ENCODE data around the gene PRPF8. TPM values are rescaled to one million over a fixed set of nuclear protein-coding genes. Genes with fewer than 3 reads are reported as not detected.
A peak's percentile ranks its signal among the peaks of the same experiment; 100 is the strongest.

The PRPF8 gene
- polyA plus RNA-seq, 1 donor from 2014 or later, result 56.9 TPM

DNA sequence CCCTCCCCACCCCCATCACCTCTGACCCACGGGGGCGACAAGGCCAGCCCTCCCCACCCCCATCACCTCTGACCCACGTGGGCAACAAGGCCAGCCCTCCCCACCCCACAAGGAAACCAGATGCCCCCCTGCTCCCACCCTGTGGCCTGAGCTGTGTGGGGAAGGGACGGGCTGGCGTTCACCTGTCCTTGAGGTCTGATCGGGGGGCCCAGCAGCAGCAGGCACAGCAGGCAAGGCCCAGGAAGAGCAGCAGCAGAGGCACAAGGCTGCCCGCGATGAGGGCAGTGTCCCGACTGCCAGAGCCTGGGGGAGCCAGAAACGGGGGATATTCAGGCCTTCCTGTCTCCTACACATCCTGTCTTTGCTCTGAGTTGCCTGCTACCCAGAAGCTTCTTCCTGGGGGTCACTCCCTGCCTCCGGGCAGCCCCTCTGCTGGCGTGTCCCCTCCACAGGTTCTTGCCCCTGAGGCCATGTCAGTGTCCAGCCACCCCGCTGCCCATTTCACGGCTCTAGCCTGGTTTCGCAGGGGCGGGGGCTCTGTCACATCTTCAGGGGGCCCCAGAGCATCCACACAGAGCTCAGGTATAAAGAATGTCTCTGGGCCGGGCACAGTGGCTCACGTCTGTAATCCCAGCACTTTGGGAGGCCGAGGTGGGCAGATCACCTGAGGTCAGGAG is 45.9 kb downstream of the PRPF8 start:
- no peak for TF ChIP-seq EP300 (conservative IDR thresholded peaks at IDR 0.05; ENCODE audit: poor library complexity, severe bottlenecking)
- TF ChIP-seq POLR2AphosphoS5 (IDR thresholded peaks at IDR 0.05), result no peak
- TF ChIP-seq, protein P1, sequence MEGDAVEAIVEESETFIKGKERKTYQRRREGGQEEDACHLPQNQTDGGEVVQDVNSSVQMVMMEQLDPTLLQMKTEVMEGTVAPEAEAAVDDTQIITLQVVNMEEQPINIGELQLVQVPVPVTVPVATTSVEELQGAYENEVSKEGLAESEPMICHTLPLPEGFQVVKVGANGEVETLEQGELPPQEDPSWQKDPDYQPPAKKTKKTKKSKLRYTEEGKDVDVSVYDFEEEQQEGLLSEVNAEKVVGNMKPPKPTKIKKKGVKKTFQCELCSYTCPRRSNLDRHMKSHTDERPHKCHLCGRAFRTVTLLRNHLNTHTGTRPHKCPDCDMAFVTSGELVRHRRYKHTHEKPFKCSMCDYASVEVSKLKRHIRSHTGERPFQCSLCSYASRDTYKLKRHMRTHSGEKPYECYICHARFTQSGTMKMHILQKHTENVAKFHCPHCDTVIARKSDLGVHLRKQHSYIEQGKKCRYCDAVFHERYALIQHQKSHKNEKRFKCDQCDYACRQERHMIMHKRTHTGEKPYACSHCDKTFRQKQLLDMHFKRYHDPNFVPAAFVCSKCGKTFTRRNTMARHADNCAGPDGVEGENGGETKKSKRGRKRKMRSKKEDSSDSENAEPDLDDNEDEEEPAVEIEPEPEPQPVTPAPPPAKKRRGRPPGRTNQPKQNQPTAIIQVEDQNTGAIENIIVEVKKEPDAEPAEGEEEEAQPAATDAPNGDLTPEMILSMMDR (IDR thresholded peaks at IDR 0.05; ENCODE audit: poor library complexity, severe bottlenecking), result no peak
- no peak for TF ChIP-seq RAD21 (conservative IDR thresholded peaks at IDR 0.05)
- TF ChIP-seq, protein P2, sequence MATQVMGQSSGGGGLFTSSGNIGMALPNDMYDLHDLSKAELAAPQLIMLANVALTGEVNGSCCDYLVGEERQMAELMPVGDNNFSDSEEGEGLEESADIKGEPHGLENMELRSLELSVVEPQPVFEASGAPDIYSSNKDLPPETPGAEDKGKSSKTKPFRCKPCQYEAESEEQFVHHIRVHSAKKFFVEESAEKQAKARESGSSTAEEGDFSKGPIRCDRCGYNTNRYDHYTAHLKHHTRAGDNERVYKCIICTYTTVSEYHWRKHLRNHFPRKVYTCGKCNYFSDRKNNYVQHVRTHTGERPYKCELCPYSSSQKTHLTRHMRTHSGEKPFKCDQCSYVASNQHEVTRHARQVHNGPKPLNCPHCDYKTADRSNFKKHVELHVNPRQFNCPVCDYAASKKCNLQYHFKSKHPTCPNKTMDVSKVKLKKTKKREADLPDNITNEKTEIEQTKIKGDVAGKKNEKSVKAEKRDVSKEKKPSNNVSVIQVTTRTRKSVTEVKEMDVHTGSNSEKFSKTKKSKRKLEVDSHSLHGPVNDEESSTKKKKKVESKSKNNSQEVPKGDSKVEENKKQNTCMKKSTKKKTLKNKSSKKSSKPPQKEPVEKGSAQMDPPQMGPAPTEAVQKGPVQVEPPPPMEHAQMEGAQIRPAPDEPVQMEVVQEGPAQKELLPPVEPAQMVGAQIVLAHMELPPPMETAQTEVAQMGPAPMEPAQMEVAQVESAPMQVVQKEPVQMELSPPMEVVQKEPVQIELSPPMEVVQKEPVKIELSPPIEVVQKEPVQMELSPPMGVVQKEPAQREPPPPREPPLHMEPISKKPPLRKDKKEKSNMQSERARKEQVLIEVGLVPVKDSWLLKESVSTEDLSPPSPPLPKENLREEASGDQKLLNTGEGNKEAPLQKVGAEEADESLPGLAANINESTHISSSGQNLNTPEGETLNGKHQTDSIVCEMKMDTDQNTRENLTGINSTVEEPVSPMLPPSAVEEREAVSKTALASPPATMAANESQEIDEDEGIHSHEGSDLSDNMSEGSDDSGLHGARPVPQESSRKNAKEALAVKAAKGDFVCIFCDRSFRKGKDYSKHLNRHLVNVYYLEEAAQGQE (IDR thresholded peaks at IDR 0.05; ENCODE audit: borderline replicate concordance), result no peak
- TF ChIP-seq MXI1 (conservative IDR thresholded peaks at IDR 0.05; ENCODE audit: poor library complexity, severe bottlenecking), result no peak
- TF ChIP-seq EZH2 (IDR thresholded peaks at IDR 0.05; ENCODE audit: borderline replicate concordance, insufficient read depth, low read length, poor library complexity, severe bottlenecking), result no peak
- no peak for TF ChIP-seq SMC3 (conservative IDR thresholded peaks at IDR 0.05; ENCODE audit: poor library complexity)
- H3K27ac ChIP-seq (ENCODE audit: low read length), result no peak overlapping the region

DNA sequence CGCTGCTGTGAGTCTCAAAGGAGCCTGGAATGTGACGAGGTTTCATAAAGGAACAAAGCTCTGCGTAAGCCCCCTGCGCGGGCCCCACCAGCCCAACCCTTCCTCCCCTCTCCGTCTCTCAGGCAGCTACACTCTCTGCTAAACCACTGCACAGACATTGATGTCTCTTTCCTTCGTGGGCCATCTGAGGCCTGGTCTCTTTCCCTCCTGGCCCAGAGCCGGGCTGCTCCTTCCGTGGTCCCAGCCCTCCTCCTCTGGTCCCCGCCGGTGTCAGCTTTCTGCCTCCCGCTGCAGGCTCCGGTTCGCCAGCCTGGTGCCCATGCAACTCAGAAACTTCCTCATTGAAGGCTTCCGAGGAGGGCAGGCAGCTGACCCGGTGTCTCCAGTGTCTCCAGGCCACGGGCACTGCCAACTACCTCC is 46.5 kb downstream of the PRPF8 start:
- H4K20me1 ChIP-seq (ENCODE audit: insufficient read depth), result no peaks in the 10 kb centered on the region
- peak overlapping the region; percentile 24 for H3K27ac ChIP-seq (ENCODE audit: low read length)
- H3K27me3 ChIP-seq (ENCODE audit: insufficient read depth, low read depth, low read length), result peaks cover 3% of the 10 kb centered on the region
- H2AFZ ChIP-seq (ENCODE audit: low read depth, low read length), result no peak overlapping the region
- no peaks in the 10 kb centered on the region for H3K79me2 ChIP-seq (replicated peaks; ENCODE audit: insufficient read depth, low read length)
- TF ChIP-seq POLR2AphosphoS5 (IDR thresholded peaks at IDR 0.05) (peak; percentile 10), TAF1 (IDR thresholded peaks at IDR 0.05; ENCODE audit: low read depth) (no peak), RAD21 (conservative IDR thresholded peaks at IDR 0.05) (no peak)
- TF ChIP-seq, protein P2 (IDR thresholded peaks at IDR 0.05; ENCODE audit: borderline replicate concordance), result peak; percentile 32
- H3K4me3 ChIP-seq (ENCODE audit: low read length), result no peak overlapping the region
- H3K9me3 ChIP-seq (ENCODE audit: low read length), result no peaks in the 10 kb centered on the region
- H3K9ac ChIP-seq (ENCODE audit: low read length), result peak overlapping the region; percentile 45
- no peak overlapping the region for H3K4me2 ChIP-seq (ENCODE audit: low read length)
- no peaks in the 10 kb centered on the region for H3F3A ChIP-seq (ENCODE audit: insufficient read depth, low read length, poor library complexity, severe bottlenecking)
- H3K36me3 ChIP-seq (ENCODE audit: insufficient read depth, low read length), result no peaks in the 10 kb centered on the region
- H3K9me2 ChIP-seq (ENCODE audit: insufficient read depth, low read length), result no peaks in the 10 kb centered on the region

More for the DNA sequence above, 45.9 kb downstream of the PRPF8 start:
- Histone ChIP-seq H3K4me2 (ENCODE audit: low read length) (no peak overlapping the region), H3K27me3 (ENCODE audit: insufficient read depth, low read depth, low read length) (peaks cover 3% of the 10 kb centered on the region), H3K9me3 (ENCODE audit: low read length) (no peaks in the 10 kb centered on the region), H2AFZ (ENCODE audit: low read depth, low read length) (no peak overlapping the region), H3K36me3 (ENCODE audit: insufficient read depth, low read length) (no peaks in the 10 kb centered on the region), H3K79me2 (replicated peaks; ENCODE audit: insufficient read depth, low read length) (no peaks in the 10 kb centered on the region), H4K20me1 (ENCODE audit: insufficient read depth) (no peaks in the 10 kb centered on the region), H3K4me3 (ENCODE audit: low read length) (no peak overlapping the region), H3K9me2 (ENCODE audit: insufficient read depth, low read length) (no peaks in the 10 kb centered on the region), H3F3A (ENCODE audit: insufficient read depth, low read length, poor library complexity, severe bottlenecking) (no peaks in the 10 kb centered on the region), H3K9ac (ENCODE audit: low read length) (peak overlapping the region; percentile 45)

All from neural cell (in vitro differentiated cells).